Trophoblast cell (in vitro differentiated cells and primary cell): ENCODE measurements around the gene THRB.

ENCODE experiments used
- DNase-seq, 2 donors: peaks; one replicate each; pipeline ENCODE4 v3.0.0-alpha.2; 2016
- H2AFZ ChIP-seq: 2 replicates; pipeline ENCODE4 v1.6.1; 2013; ENCODE audit warnings: low read length, moderate library complexity, mild to moderate bottlenecking; ENCODE audit not compliant: insufficient read depth, poor library complexity
- H2AK5ac ChIP-seq: 2 replicates; pipeline ENCODE4 v1.6.1; 2013; ENCODE audit warnings: mild to moderate bottlenecking, low read length
- H2BK120ac ChIP-seq: 2 replicates; pipeline ENCODE4 v1.6.1; 2013; ENCODE audit warnings: low read length, mild to moderate bottlenecking, moderate library complexity; ENCODE audit not compliant: insufficient read depth, poor library complexity
- H2BK12ac ChIP-seq: 2 replicates; pipeline ENCODE4 v1.6.1; 2013; ENCODE audit warnings: mild to moderate bottlenecking, low read length, moderate library complexity
- H2BK5ac ChIP-seq: 2 replicates; pipeline ENCODE4 v1.6.1; 2013; ENCODE audit warnings: low read length, low read depth, moderate library complexity, mild to moderate bottlenecking; ENCODE audit not compliant: poor library complexity
- H3K14ac ChIP-seq: 2 replicates; pipeline ENCODE4 v1.6.1; 2013; ENCODE audit warnings: mild to moderate bottlenecking, low read length
- H3K18ac ChIP-seq: 2 replicates; pipeline ENCODE4 v1.6.1; 2013; ENCODE audit warnings: mild to moderate bottlenecking, low read length
- H3K23ac ChIP-seq: 2 replicates; pipeline ENCODE4 v1.6.1; 2013; ENCODE audit warnings: low read length
- H3K27ac ChIP-seq: 2 replicates; pipeline ENCODE4 v1.5.1; 2013; ENCODE audit warnings: low read depth, mild to moderate bottlenecking, inconsistent platforms, low read length, moderate library complexity
- H3K27me3 ChIP-seq: 2 replicates; pipeline ENCODE4 v1.6.1; 2013; ENCODE audit warnings: inconsistent platforms, mild to moderate bottlenecking, low read length, moderate library complexity; ENCODE audit not compliant: insufficient read depth
- H3K36me3 ChIP-seq, 2 experiments: 1 replicate in 1 of 2; 2 replicates in 1 of 2; pipeline ENCODE4 v1.6.1; 2013; ENCODE audit warnings: low read length in 2 of 2, mild to moderate bottlenecking in 2 of 2, moderate library complexity in 1 of 2; ENCODE audit not compliant: insufficient read depth in 2 of 2, control insufficient read depth in 1 of 2
- H3K4ac ChIP-seq: 2 replicates; pipeline ENCODE4 v1.6.1; 2013; ENCODE audit warnings: low read depth, mild to moderate bottlenecking, low read length, moderate library complexity
- H3K4me1 ChIP-seq, 2 experiments: 1 replicate in 1 of 2; 2 replicates in 1 of 2; pipeline ENCODE4 v1.6.1; 2013; ENCODE audit warnings: low read length in 2 of 2, mild to moderate bottlenecking in 2 of 2, moderate library complexity in 1 of 2; ENCODE audit not compliant: insufficient read depth in 2 of 2, control insufficient read depth in 1 of 2
- H3K4me2 ChIP-seq: 2 replicates; pipeline ENCODE4 v1.6.1; 2013; ENCODE audit warnings: inconsistent platforms, mild to moderate bottlenecking, low read length, moderate library complexity
- H3K4me3 ChIP-seq: 2 replicates; pipeline ENCODE4 v1.5.1; 2013; ENCODE audit warnings: mild to moderate bottlenecking, low read depth, low read length, inconsistent platforms
- H3K79me1 ChIP-seq: one replicate; pipeline ENCODE4 v1.6.1; 2013; ENCODE audit warnings: low read length
- H3K79me2 ChIP-seq: 2 replicates; pipeline ENCODE4 v1.6.1; 2013; ENCODE audit warnings: low read length, mild to moderate bottlenecking; ENCODE audit not compliant: control insufficient read depth, insufficient read depth, poor library complexity
- H3K9ac ChIP-seq: 2 replicates; pipeline ENCODE4 v1.6.1; 2013; ENCODE audit warnings: mild to moderate bottlenecking, low read length
- H3K9me3 ChIP-seq: 2 replicates; pipeline ENCODE4 v1.6.1; 2013; ENCODE audit warnings: low read depth, mild to moderate bottlenecking, control low read depth, inconsistent platforms, low read length; ENCODE audit not compliant: insufficient read depth
- H4K12ac ChIP-seq: 2 replicates; pipeline ENCODE4 v1.6.1; 2013; ENCODE audit warnings: low read depth, mild to moderate bottlenecking, low read length, moderate library complexity
- H4K8ac ChIP-seq: 2 replicates; pipeline ENCODE4 v1.6.1; 2013; ENCODE audit warnings: low read depth, mild to moderate bottlenecking, low read length, moderate library complexity
- H4K91ac ChIP-seq: one replicate; pipeline ENCODE4 v1.6.1; 2013; ENCODE audit warnings: low read depth, mild to moderate bottlenecking, low read length, moderate library complexity
- WGBS: extraction: QIAGEN DNeasy Blood & Tissue Kit; methylation state at CpG from one replicate; pipeline ENCODE4 v1.1.7; 2013; ENCODE audit warnings: missing lambda C conversion rate; ENCODE audit not compliant: insufficient read length, insufficient coverage; ENCODE audit errors: extremely low coverage; 5-methylcytosine and 5-hydroxymethylcytosine counted together

Gene THRB

DNA sequence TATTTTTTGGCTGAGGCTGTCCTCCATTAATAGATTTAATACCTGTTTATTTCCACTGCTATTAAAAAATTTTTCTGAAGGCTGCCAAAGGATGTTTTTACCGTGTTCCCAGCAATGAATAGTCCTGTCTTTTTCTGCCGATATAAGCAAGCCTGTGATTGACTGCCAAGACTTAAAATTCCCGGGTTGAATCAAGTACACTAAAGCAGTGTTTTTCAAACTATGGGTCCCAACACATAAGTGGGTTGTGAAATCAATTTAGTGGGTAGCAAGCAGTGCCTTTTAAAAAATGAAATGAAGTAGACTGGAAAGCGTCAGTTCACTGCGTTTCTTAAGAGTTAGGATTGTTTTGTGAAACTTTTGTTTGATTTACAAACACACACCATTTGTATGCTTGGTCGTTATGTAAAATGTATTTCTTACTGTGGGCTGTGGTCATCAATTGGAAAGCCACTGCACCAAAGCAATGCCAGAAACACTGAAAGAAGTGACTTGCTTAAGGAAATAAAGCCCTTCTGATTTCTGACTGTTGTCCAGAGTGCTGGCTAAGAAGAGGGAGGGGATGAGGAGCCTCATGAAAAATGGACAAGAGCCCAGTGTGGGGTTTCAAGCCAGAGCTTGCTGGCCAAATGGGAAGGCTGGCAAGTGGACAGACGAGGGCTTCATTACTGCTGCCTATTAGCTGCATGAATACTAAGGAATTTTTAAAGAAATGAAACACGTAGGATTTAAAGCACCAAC is 206.0 kb downstream of the THRB start:
- no peak for DNase-seq
- H3K4ac ChIP-seq: no peak overlapping the region
- H4K8ac ChIP-seq: no peak overlapping the region
- H4K12ac ChIP-seq: no peak overlapping the region
- H3K27ac ChIP-seq: no peak overlapping the region
- H3K4me1 ChIP-seq: no peaks in the 10 kb centered on the region
- H3K4me3 ChIP-seq: no peak overlapping the region
- H3K18ac ChIP-seq: no peak overlapping the region
- no peak overlapping the region for H2BK5ac ChIP-seq
- no CpG with 5 or more reads among the region's 8 CpGs for WGBS
- no peaks in the 10 kb centered on the region for H3K9me3 ChIP-seq
- H3K23ac ChIP-seq: no peak overlapping the region
- H3K79me1 ChIP-seq: no peaks in the 10 kb centered on the region
- H4K91ac ChIP-seq: no peak overlapping the region
- no peak overlapping the region for H3K4me2 ChIP-seq
- H2BK120ac ChIP-seq: no peak overlapping the region
- no peak overlapping the region for H3K9ac ChIP-seq
- H2AK5ac ChIP-seq: no peak overlapping the region
- no peak overlapping the region for H2AFZ ChIP-seq
- no peak overlapping the region for H3K14ac ChIP-seq
- H3K27me3 ChIP-seq: no peaks in the 10 kb centered on the region
- no peak overlapping the region for H2BK12ac ChIP-seq
- H3K36me3 ChIP-seq: peaks cover 2 to 3% of the 10 kb centered on the region in 2 experiments
- H3K79me2 ChIP-seq: no peaks in the 10 kb centered on the region

DNA sequence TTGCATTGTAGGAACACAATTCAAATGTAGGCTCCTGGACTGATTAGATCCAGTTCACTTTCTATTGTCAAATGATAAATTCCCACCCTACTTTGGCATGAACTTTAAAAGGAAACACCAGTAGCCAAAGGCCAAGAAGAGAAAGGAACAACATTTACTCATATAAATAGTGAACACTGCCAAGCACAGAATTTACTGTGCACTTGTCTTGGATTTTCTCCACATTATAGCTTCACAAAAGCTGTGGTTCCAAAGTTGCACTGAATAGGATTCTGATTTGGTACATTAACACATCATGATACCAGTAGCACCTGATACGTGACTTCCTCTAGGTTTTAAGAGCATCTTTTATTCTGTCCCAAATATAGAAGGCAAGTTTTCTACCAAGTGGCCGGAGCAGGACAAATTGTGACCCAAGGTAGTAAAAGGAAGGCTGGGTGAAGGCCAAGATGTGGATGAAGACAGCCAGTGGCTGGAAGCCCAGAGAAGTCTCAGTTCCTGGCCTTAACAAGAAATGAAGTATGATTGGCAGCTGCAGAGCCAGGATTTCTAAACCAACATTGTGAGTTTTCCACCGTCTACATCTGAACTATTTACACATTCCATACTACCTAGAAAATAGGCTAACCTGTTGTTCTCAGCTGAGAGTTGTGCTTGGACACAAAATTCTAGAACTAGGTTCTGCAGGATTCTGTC is 206.7 kb downstream of the THRB start:
- WGBS: no CpG with 5 or more reads among the region's 3 CpGs
- Histone ChIP-seq H3K27ac (no peak overlapping the region), H4K8ac (no peak overlapping the region), H3K27me3 (no peaks in the 10 kb centered on the region), H2AFZ (no peak overlapping the region), H3K36me3 (peaks cover 2 to 3% of the 10 kb centered on the region in 2 experiments), H2BK12ac (no peak overlapping the region), H3K9me3 (no peaks in the 10 kb centered on the region), H3K4ac (no peak overlapping the region), H3K4me2 (no peak overlapping the region), H3K79me2 (no peaks in the 10 kb centered on the region), H3K23ac (no peak overlapping the region), H3K9ac (no peak overlapping the region), H2BK120ac (no peak overlapping the region), H3K18ac (no peak overlapping the region), H2BK5ac (no peak overlapping the region), H3K4me1 (no peaks in the 10 kb centered on the region), H3K79me1 (no peaks in the 10 kb centered on the region), H2AK5ac (no peak overlapping the region), H4K12ac (no peak overlapping the region), H3K4me3 (no peak overlapping the region), H4K91ac (no peak overlapping the region), H3K14ac (no peak overlapping the region)
- peak in 1 of 2 donors; percentile 51 for DNase-seq

DNA sequence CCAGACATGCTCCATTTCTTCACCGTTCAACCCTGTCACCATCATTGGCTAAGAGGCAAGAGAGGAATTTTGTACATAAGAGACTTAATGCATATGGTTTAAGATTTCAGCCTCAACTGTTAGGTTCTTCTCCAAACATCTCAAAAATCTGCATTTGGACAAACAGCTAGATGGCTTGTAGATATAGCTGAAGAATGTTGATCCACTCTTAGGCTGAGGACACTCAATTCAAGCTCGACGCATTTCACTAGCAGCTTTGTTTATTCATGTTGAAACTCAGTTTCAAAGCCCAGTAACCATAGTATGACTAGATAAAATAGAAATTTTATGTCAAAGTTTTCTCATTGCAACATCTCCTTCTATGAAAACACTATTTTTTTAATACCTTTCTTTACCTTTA is 208.2 kb downstream of the THRB start:
- Histone ChIP-seq H3K9ac (no peak overlapping the region), H4K12ac (no peak overlapping the region), H3K27me3 (no peaks in the 10 kb centered on the region), H3K4me3 (no peak overlapping the region), H4K91ac (no peak overlapping the region), H3K18ac (no peak overlapping the region), H3K27ac (no peak overlapping the region), H3K4me2 (no peak overlapping the region), H3K79me1 (no peaks in the 10 kb centered on the region), H2BK12ac (no peak overlapping the region), H2BK5ac (no peak overlapping the region), H2AFZ (no peak overlapping the region), H3K36me3 (no peaks in the 10 kb centered on the region), H3K4ac (no peak overlapping the region), H2AK5ac (no peak overlapping the region), H3K9me3 (no peaks in the 10 kb centered on the region), H3K4me1 (no peaks in the 10 kb centered on the region), H3K14ac (no peak overlapping the region), H3K79me2 (no peaks in the 10 kb centered on the region), H4K8ac (no peak overlapping the region), H3K23ac (no peak overlapping the region), H2BK120ac (no peak overlapping the region)
- no CpG with 5 or more reads among the region's 3 CpGs for WGBS
- peak; percentile 48 to 83 for DNase-seq

DNA sequence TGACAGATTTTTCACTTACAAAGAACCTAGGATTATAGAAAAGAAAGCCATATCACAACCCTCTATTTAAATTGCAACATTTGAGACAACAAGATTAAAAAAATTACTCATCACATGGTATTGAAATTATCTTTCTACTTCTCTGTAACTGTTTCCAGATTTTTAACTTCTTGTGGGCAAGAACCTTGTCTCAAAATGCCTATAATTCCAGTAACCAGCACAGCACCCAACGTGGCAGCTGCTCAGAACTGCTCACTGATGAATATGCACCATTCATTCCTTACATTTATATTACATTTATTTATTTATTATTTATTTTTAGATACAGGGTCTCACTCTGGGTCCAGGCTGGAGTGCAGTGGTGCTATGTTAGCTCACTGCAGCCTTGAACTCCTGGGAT is 216.1 kb downstream of the THRB start:
- Histone ChIP-seq H4K12ac (no peak overlapping the region), H3K23ac (no peak overlapping the region), H2AFZ (no peak overlapping the region), H3K14ac (no peak overlapping the region), H3K9me3 (no peaks in the 10 kb centered on the region), H2AK5ac (no peak overlapping the region), H2BK120ac (no peak overlapping the region), H3K27ac (no peak overlapping the region), H4K91ac (no peak overlapping the region), H3K36me3 (peaks cover 0 to 1% of the 10 kb centered on the region in 2 experiments), H3K4me3 (no peak overlapping the region), H3K4me2 (no peak overlapping the region), H2BK12ac (no peak overlapping the region), H3K27me3 (no peaks in the 10 kb centered on the region), H3K79me2 (no peaks in the 10 kb centered on the region), H3K9ac (no peak overlapping the region), H3K18ac (no peak overlapping the region), H2BK5ac (no peak overlapping the region), H3K4ac (no peak overlapping the region), H3K4me1 (no peaks in the 10 kb centered on the region), H4K8ac (no peak overlapping the region), H3K79me1 (no peaks in the 10 kb centered on the region)
- no CpG with 5 or more reads among the region's 1 CpG for WGBS
- no peak for DNase-seq
